Measurements from ENCODE around the gene DNASE1.

DNA sequence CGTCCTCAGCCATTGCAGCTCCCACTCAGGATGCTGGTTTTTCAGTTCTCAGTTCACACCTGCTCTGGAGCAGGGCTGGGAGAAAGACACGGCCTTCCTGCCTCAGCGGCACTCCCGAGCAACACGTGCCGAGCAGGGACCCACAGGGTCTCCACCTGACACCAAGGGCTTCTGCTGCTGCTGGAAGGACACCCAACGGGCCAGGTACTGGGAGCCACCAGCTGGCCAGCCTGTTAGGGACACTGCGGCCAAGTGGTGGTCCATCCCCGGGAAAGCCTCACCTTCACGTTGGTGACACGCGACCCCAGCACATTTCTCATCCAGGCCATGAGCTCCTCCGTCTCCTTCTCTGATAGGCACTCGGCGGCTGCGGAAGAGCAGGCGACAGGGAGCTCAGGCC is 8.1 kb downstream of the DNASE1 start:
- TF ChIP-seq, protein P1, sequence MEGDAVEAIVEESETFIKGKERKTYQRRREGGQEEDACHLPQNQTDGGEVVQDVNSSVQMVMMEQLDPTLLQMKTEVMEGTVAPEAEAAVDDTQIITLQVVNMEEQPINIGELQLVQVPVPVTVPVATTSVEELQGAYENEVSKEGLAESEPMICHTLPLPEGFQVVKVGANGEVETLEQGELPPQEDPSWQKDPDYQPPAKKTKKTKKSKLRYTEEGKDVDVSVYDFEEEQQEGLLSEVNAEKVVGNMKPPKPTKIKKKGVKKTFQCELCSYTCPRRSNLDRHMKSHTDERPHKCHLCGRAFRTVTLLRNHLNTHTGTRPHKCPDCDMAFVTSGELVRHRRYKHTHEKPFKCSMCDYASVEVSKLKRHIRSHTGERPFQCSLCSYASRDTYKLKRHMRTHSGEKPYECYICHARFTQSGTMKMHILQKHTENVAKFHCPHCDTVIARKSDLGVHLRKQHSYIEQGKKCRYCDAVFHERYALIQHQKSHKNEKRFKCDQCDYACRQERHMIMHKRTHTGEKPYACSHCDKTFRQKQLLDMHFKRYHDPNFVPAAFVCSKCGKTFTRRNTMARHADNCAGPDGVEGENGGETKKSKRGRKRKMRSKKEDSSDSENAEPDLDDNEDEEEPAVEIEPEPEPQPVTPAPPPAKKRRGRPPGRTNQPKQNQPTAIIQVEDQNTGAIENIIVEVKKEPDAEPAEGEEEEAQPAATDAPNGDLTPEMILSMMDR (IDR thresholded peaks at IDR 0.05 in 2 of 3, conservative IDR thresholded peaks at IDR 0.05 in 1 of 3; ENCODE audit: borderline replicate concordance in 1 of 3, insufficient read depth in 1 of 3, low read depth in 2 of 3, low read length in 2 of 3) = no peak
- TF ChIP-seq ZNF274 (IDR thresholded peaks at IDR 0.05; ENCODE audit: low read depth, low read length) = no peak
- no peak for TF ChIP-seq SIN3A (IDR thresholded peaks at IDR 0.05; ENCODE audit: low read depth)
- TF ChIP-seq, protein P2, sequence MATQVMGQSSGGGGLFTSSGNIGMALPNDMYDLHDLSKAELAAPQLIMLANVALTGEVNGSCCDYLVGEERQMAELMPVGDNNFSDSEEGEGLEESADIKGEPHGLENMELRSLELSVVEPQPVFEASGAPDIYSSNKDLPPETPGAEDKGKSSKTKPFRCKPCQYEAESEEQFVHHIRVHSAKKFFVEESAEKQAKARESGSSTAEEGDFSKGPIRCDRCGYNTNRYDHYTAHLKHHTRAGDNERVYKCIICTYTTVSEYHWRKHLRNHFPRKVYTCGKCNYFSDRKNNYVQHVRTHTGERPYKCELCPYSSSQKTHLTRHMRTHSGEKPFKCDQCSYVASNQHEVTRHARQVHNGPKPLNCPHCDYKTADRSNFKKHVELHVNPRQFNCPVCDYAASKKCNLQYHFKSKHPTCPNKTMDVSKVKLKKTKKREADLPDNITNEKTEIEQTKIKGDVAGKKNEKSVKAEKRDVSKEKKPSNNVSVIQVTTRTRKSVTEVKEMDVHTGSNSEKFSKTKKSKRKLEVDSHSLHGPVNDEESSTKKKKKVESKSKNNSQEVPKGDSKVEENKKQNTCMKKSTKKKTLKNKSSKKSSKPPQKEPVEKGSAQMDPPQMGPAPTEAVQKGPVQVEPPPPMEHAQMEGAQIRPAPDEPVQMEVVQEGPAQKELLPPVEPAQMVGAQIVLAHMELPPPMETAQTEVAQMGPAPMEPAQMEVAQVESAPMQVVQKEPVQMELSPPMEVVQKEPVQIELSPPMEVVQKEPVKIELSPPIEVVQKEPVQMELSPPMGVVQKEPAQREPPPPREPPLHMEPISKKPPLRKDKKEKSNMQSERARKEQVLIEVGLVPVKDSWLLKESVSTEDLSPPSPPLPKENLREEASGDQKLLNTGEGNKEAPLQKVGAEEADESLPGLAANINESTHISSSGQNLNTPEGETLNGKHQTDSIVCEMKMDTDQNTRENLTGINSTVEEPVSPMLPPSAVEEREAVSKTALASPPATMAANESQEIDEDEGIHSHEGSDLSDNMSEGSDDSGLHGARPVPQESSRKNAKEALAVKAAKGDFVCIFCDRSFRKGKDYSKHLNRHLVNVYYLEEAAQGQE (IDR thresholded peaks at IDR 0.05; ENCODE audit: low read depth) = no peak
- TF ChIP-seq EZH2 (IDR thresholded peaks at IDR 0.05) = no peak

All from HCT116 (cell line).